Tibial artery (tissue), 4 donors: ENCODE results near the gene RELN.
"Not testable (repeated sequence)": the region's sequence is repeated elsewhere in the genome, so short reads cannot be mapped to it uniquely, and the experiment has no call there.

Experiments used
- DNase-seq, 2 donors: peaks; one replicate each; pipeline ENCODE4 v3.0.0-alpha.2; 2019
- H3K27ac ChIP-seq, 2 donors: fragments of 200-600 bp; sonication (generic) in 1 of 2; 1 replicate in 1 of 2; 2 replicates in 1 of 2; pipeline ENCODE4 v1.5.1; 2018 to 2019; ENCODE audit warnings: mild to moderate bottlenecking in 1 of 2
- H3K27me3 ChIP-seq, 2 donors: fragments of 200-600 bp; sonication (generic) in 1 of 2; one replicate each; pipeline versions ENCODE4 v1.5.1 to v1.6.0; 2016 to 2019
- H3K36me3 ChIP-seq, 3 donors: fragments of 200-600 bp; sonication (generic) in 2 of 3; one replicate each; pipeline ENCODE4 v1.5.1; 2016 to 2019; ENCODE audit warnings: mild to moderate bottlenecking in 2 of 3
- H3K4me1 ChIP-seq, 4 donors: fragments of 200-600 bp; sonication (generic) in 2 of 4; 1 replicate in 3 of 4; 2 replicates in 1 of 4; pipeline ENCODE4 v1.5.1; 2016 to 2019
- H3K4me3 ChIP-seq, 2 donors: fragments of 200-600 bp; sonication (generic) in 1 of 2; 1 replicate in 1 of 2; 2 replicates in 1 of 2; pipeline ENCODE4 v1.5.1; 2018 to 2019; ENCODE audit warnings: mild to moderate bottlenecking in 2 of 2
- H3K9me3 ChIP-seq, 3 donors: fragments of 200-600 bp; sonication (generic) in 1 of 3; one replicate each; pipeline ENCODE4 v1.5.1; 2016 to 2019
- intact Hi-C: fragments of 100-400 bp; cut with DNase I; formaldehyde crosslinking; loops from one replicate; pipeline ENCODE4 v1.15.0; 2023; ENCODE audit warnings: low total_unique reads
- TF ChIP-seq, protein P1 (sequence below), 2 experiments: fragments of 200-600 bp in 1 of 2; fragments of 450-650 bp in 1 of 2; IDR thresholded peaks; one replicate each; pipeline ENCODE4 v1.5.1; 2017 to 2019; ENCODE audit warnings: antibody characterized with exemption in 2 of 2, mild to moderate bottlenecking in 1 of 2, moderate library complexity in 1 of 2

Gene RELN

DNA sequence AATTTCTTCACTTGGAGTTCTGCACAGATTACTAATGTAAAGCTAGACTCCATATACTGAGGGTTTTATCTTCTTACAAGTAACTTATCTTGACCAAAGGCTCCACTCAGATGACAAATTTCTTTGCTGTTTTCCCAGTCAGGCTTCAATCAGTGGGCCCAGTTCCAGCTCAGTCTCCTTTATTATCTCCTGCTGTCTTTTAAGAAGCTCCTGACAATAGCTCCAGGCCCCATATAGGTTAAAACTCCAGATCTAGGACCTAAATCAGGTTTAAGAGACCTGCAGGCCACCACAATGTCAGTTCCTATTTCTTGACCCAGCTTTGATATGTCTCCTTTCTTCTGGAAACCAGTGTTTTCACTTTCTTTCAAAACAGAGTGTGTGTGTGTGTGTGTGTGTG is 165.2 kb downstream of the RELN start:
- TF ChIP-seq, protein P1, sequence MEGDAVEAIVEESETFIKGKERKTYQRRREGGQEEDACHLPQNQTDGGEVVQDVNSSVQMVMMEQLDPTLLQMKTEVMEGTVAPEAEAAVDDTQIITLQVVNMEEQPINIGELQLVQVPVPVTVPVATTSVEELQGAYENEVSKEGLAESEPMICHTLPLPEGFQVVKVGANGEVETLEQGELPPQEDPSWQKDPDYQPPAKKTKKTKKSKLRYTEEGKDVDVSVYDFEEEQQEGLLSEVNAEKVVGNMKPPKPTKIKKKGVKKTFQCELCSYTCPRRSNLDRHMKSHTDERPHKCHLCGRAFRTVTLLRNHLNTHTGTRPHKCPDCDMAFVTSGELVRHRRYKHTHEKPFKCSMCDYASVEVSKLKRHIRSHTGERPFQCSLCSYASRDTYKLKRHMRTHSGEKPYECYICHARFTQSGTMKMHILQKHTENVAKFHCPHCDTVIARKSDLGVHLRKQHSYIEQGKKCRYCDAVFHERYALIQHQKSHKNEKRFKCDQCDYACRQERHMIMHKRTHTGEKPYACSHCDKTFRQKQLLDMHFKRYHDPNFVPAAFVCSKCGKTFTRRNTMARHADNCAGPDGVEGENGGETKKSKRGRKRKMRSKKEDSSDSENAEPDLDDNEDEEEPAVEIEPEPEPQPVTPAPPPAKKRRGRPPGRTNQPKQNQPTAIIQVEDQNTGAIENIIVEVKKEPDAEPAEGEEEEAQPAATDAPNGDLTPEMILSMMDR (IDR thresholded peaks at IDR 0.05), result no peak
- intact Hi-C loops, result no loop called here
- H3K4me1 ChIP-seq, result no peaks in the 10 kb centered on the region

DNA sequence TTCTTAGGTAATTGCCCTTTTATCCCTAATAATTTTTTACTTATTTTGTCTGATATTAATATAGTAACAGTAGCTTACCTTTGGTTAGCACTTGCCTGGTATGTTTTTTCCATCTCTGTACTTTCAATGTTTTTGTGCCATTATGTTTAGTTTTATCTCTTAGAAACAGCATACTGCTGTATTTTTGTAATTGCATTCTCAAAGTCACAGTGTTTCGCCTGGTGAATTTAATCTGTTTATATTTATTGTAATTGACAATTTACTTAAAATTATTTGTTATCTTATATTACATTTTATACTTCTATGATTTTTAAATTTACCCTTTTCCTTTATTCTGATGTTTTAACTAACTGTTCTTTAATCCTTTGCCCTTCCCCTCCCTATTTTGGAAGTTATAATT is 166.4 kb downstream of the RELN start:
- TF ChIP-seq, protein P1 (IDR thresholded peaks at IDR 0.05), result no peak
- no peak overlapping the region for H3K4me3 ChIP-seq
- H3K9me3 ChIP-seq, result no peaks in the 10 kb centered on the region
- intact Hi-C loops, result no loop called here
- H3K27ac ChIP-seq, result no peak overlapping the region
- no peaks in the 10 kb centered on the region for H3K4me1 ChIP-seq
- no peaks in the 10 kb centered on the region for H3K36me3 ChIP-seq
- DNase-seq, result no peak
- H3K27me3 ChIP-seq, result no peaks in the 10 kb centered on the region

More for the DNA sequence above, 165.2 kb downstream of the RELN start:
- Histone ChIP-seq H3K36me3 (no peaks in the 10 kb centered on the region), H3K4me3 (no peak overlapping the region), H3K27me3 (no peaks in the 10 kb centered on the region), H3K27ac (no peak overlapping the region), H3K9me3 (no peaks in the 10 kb centered on the region)
- DNase-seq, result no peak

- no peak for DNase-seq
- Histone ChIP-seq H3K27ac (no peak overlapping the region), H3K9me3 (no peaks in the 10 kb centered on the region), H3K4me1 (no peaks in the 10 kb centered on the region), H3K36me3 (no peaks in the 10 kb centered on the region), H3K4me3 (no peak overlapping the region), H3K27me3 (no peaks in the 10 kb centered on the region)
- intact Hi-C loops, result no loop called here
- TF ChIP-seq, protein P1 (IDR thresholded peaks at IDR 0.05), result no peak
Measured at GRCh38 chr7:103821092-103821491, 168.4 kb downstream of the RELN start.

- H3K36me3 ChIP-seq, H3K27ac ChIP-seq, H3K4me1 ChIP-seq, H3K4me3 ChIP-seq, DNase-seq, H3K27me3 ChIP-seq, H3K9me3 ChIP-seq, intact Hi-C loops: not testable (repeated sequence)
Measured at GRCh38 chr7:103815972-103816371, 173.5 kb downstream of the RELN start.

DNA sequence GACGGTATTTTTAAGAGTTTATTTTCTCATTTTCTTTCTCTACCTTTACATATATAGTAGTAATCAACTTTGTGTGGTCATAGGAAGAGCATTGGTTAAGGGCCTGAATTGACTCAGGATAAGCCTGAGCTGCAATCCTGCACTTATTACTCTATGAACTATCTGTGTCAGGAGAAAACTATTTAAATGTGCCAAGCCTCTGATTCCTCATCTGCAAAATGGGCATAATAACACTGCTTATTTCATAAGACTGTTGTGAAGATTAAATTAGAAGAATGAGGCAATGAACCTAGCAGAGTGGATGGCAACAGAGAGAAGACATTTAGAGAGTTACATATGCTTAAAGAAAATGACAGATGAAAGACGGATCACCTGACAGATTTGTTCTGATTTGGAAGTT is 175.5 kb downstream of the RELN start:
- no peaks in the 10 kb centered on the region for H3K27me3 ChIP-seq
- no peaks in the 10 kb centered on the region for H3K9me3 ChIP-seq
- no peaks in the 10 kb centered on the region for H3K4me1 ChIP-seq
- no peak for DNase-seq
- intact Hi-C loops, result no loop called here
- H3K36me3 ChIP-seq, result no peaks in the 10 kb centered on the region
- H3K4me3 ChIP-seq, result no peak overlapping the region
- TF ChIP-seq, protein P1 (IDR thresholded peaks at IDR 0.05), result no peak
- no peak overlapping the region for H3K27ac ChIP-seq

DNA sequence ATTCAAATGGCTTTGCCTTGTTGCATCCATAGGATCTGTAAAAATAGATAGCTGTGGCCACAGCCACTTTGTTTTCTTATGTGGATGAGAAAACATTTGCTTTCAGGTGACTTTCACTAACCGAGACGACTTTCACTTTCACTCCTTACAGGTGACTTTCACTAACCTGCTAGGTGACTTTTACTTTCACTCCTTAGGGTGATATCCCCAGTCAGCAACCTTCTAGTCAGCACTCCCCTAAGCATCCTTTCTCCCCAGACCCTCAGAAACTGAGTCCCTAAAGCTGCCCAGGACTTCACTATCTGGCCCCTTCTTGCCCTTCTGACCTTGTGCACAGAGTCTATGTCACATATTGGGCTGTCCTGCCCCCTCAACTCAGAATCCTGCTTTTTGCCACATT is 177.5 kb downstream of the RELN start:
- no peak overlapping the region for H3K27ac ChIP-seq
- intact Hi-C loops, result no loop called here
- H3K36me3 ChIP-seq, result no peaks in the 10 kb centered on the region
- H3K4me3 ChIP-seq, result no peak overlapping the region
- TF ChIP-seq, protein P1 (IDR thresholded peaks at IDR 0.05), result no peak
- no peaks in the 10 kb centered on the region for H3K4me1 ChIP-seq
- DNase-seq, result no peak
- no peaks in the 10 kb centered on the region for H3K27me3 ChIP-seq
- H3K9me3 ChIP-seq, result no peaks in the 10 kb centered on the region
